Stimulated activated CD4-positive, alpha-beta T cell treated with anti-CD3 and anti-CD28 coated beads, Interleukin-1b, Interleukin-23, amount 100 ng/mL, for 24 hours (primary cell): Measurements from ENCODE around the gene NDEL1.

ENCODE experiments used
- DNase-seq, 4 experiments: peaks; one replicate each; pipeline ENCODE4 v3.0.0-alpha.2; 2020; ENCODE audit warnings: low read depth in 4 of 4, low spot score in 1 of 4

Gene NDEL1

DNA sequence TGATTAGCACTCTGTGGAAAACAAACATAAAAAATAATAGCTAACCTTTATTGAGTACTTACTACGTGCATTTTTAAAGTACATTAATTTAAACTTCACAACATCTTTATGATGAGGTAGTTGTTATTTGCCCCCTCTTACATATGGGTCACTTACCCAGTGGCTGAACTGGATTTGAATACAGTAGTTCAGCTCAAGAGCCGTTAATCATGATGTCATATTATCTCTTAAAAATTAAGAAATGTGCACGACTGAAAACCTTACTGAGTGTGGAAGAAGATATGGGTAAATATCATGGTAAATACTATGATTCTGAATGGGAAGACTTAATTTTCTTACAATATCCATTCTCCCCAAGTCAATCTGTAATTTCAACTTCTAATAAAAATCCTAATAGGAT is 17.6 kb downstream of the NDEL1 start:
- DNase-seq = no peak

DNA sequence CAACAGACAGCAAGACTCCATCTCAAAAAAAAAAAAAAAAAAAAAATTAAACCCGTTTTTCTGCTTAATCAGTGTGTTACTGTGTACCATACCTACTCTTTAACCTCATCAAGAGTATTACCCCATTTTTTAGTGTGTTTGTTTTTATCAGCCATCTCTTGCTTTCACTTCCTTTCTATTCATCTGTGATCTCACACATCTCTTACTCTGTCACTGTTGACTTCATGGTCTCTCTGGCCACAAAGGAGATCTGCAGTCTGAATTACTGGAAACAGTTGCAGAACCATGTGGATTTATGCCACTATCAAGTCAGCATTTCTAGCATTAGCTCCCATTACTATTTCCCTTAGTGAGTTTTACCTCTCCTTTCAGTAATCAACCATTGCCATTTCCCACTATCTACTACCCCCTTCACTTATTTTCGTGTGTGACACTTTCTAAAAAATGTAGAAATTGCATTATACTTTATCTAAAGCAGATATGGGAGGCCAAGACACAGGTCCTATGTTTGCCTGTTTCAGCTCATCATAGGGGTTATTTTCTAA is 20.1 kb downstream of the NDEL1 start:
- no peak for DNase-seq

DNA sequence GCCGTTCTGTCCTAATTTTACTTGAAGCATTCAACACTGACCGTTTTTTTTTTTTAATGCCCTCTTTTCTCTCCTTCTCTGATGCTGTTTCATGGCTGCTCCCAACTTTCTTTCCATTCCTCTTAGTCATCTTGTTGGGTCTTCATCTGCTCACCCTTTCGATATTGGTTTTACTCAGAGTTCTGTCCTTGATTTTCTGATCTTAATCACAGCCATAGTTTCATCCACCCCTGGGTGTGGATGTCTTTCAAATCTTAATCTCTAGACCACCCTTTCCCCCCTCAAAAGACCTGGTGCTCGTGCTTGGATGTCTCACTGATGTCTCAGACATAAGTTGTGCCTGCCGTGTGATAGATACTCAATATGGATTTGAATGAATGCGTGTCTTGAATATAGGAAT is 22.4 kb downstream of the NDEL1 start:
- no peak for DNase-seq

DNA sequence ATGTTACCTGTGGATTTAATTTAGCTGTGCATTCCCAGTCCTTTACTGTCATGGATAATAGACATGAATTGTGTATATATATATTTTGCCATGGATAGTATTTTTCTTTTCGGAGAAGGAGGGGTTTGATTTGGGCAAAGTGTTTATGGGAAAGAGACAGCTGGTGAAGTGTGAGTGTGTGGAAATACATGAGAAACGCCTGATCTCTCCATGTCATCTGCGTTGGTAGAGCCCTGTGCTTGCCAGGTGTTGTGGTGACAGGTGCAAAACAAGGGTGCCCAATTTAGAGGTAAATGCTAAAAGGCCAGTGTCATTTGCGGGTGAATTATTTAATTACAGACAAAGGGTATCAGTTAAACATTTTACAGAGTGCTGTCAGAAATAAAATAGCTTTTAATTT is 23.4 kb downstream of the NDEL1 start:
- DNase-seq = no peak

DNA sequence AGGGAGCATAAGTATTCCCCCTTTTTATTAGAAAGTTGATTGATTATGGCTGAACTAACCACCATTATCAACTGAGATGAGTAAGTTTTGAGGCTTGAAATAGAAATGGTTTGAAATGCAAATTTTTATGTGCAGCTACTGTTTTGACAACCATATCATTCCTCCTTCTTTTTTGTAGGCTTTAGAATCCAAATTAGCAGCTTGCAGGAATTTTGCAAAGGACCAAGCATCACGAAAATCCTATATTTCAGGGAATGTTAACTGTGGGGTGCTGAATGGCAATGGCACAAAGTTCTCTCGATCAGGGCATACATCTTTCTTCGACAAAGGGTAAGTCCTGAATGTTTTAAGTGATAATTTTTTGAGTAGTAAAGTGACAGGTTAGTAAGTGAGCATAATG is 24.1 kb downstream of the NDEL1 start:
- DNase-seq = no peak

DNA sequence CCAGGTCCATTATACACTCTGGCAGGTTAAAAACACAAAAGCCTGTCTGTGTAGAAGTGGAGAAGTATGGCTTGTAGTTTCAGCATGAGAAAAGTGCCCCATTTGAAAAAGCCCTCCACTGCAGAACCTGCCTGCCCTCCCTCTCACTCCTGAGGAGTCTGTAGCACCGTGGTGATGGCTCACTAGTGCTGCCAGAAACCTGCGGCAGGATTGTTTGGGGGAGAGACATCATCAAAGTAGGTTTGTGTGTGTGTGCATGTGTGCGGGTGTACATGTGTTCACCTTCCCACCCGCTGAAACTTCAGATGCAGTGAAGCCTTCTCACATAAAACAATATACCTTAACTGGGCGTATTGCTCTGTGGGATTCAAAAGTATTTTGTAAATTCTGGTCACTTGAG is 26.9 kb downstream of the NDEL1 start:
- DNase-seq = no peak

DNA sequence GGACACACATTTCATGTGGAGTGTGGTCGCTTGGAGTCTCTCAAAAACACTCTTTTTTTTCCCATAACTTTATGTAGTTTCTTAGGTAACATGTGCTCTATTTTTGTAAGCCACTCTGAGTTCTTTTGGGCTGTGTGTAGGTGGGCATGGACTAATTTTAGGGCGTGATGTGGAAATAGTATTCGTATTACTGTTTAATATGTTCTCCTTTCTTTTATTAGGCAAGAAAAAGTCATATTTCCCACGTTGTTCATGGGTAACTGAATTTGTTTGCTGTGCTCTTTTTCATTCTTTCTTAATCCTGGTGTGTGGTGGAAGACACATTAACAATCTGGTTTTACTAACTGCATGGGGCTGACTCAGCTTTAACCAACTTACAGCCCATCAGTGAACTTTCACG is 27.4 kb downstream of the NDEL1 start:
- DNase-seq = no peak

DNA sequence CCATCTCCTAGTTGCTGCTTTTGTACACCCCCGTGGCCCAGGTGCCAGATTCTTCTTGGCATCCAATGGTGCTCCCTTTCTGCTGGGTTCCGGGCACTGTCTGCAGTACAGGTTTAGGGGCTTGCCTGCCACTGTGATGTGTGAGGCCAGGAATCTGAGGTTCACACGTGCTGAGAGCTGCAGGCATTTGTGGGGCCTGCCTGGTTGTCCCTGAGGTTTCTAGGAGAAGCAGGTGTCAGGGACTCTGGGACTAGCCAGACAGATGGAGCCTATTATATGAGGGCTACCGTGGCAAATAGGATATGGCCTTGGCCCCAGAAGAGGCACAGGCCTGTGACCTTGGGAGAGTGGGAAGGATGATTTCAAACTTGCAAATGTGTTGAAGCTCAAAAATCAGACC is 29.3 kb downstream of the NDEL1 start:
- DNase-seq = no peak

DNA sequence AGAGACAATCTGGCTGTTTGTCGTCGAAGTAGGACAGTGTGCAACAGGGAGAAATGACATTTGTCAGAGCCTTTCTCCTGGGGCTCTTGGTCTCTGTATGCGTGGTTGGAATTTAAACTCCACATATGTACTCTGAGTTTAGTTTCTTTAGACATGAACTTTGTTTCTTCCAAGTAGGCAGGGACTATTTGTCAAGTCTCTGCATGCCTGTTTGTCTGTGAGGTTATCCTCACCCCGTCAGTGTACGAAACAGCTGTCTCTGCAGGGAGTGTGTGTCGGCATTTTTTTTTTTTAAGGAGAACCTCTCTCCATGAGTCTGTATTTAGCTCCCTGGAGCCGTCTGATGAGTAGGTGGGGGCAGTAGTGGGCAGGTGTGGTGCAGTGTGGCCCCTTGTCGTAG is 29.7 kb downstream of the NDEL1 start:
- no peak for DNase-seq

DNA sequence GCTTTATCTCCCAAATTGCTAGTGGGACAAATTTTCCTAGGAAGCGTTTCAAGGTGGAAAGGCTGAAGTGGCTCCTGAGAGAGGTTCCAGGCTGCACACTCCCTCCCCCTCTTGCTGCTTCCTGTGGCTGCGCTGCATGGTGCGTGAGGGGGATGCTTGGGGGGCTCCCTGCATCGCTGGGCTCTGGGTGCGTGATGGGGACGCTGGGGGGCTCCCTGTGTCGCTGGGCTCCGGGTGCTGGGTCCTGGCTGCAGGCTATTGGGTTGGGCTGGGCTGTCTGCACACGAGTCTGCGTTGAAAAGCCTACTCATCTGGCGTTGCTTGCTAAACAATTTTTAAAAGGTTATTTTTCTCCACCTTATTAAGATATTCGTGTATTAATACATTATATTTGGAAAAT is 30.1 kb downstream of the NDEL1 start:
- no peak for DNase-seq

DNA sequence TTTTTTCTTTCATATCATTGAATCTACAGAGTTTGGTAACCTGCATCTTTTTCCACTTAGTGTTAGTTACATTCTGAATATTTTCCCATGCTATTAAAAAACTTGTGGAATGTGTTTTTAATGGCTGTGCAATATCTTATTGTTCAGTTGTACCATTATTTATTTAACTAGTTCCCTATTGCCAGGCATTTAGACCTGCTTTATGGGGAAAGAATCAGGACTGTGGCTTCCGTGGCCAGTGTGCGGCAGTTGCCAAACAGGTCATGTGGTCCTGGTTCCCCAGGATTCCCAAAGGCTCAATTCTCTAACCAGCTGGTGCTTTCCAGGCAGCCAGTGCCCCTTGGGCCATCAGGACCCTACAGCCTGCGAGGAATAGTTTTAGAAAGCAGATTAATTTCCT is 30.8 kb downstream of the NDEL1 start:
- DNase-seq = no peak

DNA sequence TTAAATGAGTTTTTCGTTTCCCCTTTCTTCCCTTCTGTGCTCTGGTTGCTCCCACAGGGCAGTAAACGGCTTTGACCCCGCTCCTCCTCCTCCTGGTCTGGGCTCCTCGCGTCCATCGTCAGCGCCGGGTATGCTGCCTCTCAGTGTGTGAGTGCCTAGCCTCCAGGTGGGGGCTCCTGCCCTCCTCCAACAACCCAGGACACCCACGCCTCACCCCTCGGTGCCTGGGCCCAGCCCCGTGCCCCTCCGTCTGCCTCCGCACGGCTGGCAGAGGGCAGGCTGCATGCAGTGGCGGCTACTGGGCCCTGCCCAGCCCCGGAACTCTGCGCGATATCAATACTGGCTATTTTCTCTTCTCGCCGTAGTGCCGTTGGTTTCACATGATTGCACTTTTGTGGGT is 31.2 kb downstream of the NDEL1 start:
- no peak for DNase-seq

DNA sequence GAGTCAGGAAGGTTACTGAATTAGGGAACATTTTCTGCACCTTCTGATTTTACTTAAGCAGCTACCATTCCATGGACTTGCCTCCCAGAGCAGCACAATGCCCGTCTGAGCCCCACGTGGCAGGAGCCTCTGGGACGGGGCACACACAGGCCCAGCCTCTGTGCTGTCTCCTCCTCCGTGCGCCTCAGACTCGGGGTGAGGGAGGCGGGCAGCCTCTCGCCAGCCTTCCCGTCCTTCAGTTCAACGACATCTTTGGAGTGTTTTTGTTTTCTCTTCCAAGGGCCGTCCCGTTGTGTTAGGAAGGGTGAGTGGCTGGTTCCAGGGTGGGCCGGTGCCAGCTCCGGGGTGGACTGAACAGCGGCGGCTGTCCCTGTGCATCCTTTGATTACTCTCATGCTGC is 31.8 kb downstream of the NDEL1 start:
- DNase-seq = no peak

DNA sequence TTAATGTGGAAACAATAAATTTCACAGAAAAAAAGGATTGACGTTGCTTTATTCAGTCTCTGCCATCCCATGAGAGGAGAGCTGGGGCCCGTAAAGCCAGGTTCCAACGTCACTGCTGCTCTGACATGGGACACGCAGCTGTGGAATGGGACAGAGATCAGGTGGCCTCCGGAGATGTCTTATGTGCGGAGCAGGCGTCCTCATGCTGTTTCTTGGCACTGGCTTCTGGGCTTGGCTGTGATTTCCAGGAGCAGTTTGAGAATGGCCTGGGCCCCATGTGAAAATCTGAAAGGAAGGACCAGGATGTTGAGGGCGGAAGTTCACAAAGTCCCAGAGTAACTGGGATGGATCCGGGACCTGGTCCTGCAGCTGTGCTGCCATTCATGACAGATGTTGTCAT is 32.4 kb downstream of the NDEL1 start:
- DNase-seq = no peak

DNA sequence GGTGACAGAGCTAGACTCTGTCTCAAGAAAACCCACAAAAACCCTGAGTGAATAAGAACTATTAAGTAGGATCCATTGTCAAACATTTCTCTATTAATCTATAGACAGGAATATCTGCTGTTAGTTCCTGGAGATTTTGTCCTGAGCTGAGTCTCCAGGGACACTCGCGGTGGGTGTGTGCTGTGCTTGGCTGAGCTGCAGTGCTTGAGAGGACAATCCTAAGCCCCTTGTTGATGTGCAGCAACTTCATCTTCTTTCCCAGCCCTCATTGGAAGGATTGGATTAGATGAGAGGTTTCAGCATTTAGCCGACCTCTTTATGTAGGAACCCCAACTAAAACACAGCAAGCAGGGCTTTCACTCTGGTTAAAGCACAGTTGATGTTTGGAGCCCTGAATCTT is 33.3 kb downstream of the NDEL1 start:
- DNase-seq = no peak

DNA sequence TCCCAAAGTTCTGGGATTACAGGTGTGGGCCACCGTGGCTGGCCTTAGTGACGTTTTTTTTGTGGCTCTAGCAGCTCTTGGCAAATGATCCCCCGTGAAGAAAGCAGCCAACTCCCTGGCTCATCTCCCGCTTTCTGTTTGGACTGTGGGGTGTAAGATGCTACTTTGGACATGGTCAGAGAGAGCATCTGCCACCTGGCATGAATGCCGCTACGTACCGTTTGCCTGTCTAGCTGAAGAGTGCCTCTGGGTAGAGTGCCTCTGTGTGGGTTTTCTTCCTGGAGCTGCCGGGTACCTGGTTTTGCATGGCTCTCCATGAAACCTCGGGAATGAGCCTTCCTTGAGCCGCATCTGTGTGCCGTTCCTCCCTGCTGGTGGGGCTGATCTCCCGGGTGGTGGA is 34.3 kb downstream of the NDEL1 start:
- no peak for DNase-seq

DNA sequence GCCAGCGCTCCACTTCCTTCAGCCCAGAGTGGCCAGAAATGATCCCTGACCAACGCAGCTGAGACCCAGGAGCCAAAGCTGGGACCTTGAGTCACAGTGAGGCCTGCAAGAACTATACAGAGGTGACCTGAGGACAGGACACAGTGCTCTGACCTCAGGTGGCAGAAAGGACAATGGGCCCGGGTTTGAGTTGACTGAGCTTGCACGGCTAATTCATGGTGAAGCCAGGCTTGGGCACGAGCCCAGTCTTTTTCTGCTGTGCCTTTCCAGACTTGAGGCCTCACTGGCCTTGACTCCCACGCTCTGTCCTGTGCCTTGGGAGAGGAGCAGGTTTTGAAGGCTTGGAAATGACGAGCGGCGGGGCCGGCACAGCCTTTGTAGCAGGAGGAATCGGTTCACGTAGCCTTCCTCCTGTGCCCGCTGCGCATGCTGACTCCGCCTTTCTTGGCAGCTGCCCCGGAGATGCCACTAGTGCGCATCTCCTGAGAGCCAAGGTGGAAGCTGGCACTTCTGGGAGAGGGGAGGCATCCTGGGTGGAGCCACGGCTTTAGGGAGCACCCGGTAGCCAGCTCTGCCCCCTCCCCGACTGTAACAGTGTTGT is 34.9 kb downstream of the NDEL1 start:
- no peak for DNase-seq

DNA sequence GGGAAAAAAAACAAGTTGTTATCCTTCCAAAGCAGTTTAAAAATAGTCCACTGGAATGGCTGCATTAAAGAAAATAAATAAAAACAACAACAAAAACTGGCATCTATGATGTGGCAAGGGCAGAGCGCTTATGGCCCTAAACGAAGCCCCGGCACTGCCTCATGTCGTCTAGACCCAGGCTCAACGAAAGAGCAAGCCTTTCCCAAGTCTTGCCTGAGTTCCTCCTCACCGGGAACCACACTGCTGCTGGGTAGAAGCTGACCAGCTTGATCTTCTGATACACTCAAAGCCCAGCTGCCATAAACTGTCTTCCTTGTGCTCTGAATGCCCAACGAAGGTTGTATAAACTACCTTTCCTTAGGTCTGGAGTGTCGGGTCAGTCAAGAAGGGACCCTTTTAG is 37.0 kb downstream of the NDEL1 start:
- no peak for DNase-seq

DNA sequence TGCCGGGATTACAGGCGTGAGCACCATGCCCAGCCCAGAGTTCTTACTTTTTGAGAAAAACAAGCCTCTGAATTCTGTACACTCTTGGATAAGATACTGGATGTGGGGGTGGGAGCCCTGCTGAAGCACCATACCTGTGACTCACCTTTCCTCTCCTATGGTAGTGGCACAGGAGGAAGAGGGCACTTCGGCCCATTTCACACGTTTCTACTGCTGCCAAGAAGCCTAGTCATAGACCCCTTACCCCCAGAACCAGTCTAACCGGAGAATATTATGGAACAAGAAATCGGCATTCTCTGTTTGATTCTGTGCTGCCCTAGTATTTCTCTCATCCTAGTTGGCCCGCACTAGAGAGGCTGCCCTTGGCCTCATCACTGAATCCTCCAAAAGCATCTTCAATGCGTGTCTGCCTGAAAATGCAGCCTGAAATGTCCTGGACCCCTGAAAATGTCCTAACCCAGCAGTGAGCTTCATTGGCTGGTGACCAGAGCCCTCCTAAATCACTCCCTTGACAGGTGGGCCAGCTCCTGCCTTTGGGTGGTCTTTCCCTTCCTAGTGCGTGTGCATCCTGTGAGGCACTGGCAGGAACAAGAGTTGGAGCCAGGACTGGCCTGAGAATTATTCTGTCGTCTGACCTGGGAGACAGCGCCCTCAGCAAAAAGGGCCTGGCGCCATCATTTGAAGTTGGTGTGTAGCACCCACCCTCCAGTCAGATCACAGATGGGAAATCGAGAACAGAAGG is 37.9 kb downstream of the NDEL1 start:
- no peak for DNase-seq

DNA sequence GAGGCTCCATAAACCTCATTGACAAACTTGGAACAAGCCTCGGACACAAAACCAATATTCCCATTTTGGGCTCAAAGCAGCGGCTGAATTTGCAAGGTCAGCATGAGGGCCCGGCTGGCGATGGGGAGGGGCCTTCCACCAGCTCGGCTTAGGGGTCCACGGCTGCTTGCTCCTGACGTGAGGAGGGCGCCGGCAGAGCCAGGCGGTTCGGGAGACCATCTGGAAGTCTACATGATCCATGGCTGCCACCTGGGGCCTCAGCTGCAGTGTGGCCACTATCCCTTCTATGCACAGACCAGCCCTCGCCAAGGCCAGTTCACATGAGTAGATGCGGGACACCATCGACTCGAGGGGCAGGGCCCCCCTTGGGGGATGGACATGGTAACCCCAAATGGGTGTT is 39.1 kb downstream of the NDEL1 start:
- DNase-seq = no peak

DNA sequence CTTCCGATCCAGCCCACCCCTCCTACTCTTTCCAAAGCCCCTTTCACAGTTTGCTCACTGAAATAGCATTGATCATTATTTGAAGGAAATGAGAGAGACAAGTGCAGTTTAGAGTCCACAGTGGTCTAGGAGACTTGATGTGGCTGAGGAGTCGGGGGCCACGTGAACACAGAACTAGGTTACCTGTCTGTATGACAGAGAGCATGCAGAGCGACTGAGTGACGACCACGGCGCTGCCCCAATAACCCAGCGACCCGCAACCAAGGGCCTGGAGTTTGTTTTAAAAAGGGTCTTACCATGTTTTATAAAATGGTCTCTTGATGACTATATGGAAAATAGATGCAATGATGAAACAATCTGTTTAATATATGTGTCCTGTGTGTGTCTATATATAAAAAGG is 39.5 kb downstream of the NDEL1 start:
- no peak for DNase-seq

DNA sequence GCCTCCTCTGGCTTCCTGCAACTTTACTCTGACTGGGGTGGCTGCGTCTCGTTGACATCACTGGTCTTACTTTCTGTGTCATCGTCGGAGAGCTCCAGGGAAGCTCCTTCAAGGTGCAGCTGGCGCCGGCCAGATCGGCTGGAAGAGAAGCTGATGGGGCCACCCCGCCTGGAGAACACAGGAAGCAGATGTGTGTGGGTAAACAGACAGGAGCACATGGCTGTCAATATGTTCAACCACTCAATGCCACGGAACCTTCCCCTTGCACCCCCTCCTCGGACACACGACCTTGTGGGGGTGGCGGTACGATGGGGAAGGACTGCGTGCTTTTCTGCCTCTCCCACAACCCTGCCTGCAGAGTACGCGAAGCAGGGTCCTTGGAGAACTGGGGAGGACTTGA is 40.1 kb downstream of the NDEL1 start:
- DNase-seq = no peak

DNA sequence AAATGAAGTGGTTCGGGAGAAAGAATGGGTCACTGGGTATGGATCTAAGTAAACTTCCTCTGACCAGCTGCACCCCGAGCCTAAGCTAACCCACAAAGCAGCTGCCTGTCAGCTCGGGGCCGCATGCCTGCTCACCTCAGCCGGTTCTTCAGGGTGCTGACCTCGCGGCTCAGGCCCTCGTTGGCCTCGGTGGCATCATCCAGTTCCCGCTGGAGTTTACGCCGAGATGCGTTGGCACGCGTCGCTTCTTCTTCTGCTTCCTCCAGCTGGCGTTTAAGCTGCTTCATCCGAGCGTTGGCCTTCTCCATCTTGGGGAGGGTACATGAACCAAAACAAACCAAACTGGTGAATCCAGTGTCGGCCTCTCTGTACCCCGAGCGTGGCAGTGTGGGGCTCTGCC is 41.1 kb downstream of the NDEL1 start:
- DNase-seq = no peak
